GM12865 (cell line): Measurements from ENCODE around the gene NUDCD2.

ENCODE experiments used
- DNase-seq: peaks from one replicate; pipeline ENCODE4 v3.0.0; 2010; ENCODE audit warnings: low read depth
- H3K4me3 ChIP-seq: 2 replicates; pipeline ENCODE4 v1.5.1; 2011; ENCODE audit warnings: mild to moderate bottlenecking, low read depth, low read length, control low read depth
- TF ChIP-seq, protein P1 (sequence below): IDR thresholded peaks from 2 replicates; pipeline ENCODE4 v1.5.1; 2011; ENCODE audit warnings: low read length, control low read depth, low read depth, inconsistent platforms; ENCODE audit not compliant: insufficient read depth; ENCODE audit errors: missing control alignments

Gene NUDCD2

DNA sequence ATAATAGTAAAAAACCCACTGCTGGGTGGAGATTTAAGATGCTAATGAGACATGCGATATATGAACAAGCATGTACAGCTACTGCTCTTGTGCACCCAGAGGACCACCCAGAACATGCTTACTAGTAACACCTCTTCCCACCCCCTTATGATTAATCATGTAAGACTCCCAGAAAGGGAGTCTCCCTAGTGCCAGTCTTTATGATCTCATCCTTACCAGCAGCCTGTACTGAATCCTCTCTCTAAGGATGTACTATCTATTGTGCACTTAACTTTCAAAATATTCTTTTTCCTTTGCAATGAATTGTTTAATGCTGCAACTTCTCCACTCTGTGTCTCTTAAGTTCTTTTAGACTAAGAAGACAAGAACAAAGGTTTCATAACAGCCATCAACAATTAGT is 36.4 kb upstream of the NUDCD2 start:
- TF ChIP-seq, protein P1, sequence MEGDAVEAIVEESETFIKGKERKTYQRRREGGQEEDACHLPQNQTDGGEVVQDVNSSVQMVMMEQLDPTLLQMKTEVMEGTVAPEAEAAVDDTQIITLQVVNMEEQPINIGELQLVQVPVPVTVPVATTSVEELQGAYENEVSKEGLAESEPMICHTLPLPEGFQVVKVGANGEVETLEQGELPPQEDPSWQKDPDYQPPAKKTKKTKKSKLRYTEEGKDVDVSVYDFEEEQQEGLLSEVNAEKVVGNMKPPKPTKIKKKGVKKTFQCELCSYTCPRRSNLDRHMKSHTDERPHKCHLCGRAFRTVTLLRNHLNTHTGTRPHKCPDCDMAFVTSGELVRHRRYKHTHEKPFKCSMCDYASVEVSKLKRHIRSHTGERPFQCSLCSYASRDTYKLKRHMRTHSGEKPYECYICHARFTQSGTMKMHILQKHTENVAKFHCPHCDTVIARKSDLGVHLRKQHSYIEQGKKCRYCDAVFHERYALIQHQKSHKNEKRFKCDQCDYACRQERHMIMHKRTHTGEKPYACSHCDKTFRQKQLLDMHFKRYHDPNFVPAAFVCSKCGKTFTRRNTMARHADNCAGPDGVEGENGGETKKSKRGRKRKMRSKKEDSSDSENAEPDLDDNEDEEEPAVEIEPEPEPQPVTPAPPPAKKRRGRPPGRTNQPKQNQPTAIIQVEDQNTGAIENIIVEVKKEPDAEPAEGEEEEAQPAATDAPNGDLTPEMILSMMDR = no peak
- H3K4me3 ChIP-seq = no peak overlapping the region
- DNase-seq = no peak

DNA sequence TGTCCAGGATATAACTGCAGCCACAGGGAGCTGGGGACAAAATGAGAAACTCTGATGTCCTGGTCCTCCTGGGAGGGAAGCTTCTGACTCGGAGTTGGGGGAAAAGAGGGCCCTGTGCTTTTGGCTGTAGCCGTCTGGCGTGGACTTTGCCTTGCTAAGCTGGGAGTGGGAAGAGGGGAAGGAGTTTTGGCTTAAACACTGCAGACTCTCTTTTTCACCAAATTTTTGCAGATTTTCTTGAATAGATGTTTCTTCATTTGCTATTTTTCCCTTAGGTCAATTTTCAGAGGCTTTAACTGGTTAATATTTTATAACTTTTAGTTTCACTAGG is 29.8 kb upstream of the NUDCD2 start:
- TF ChIP-seq, protein P1 = no peak
- DNase-seq = no peak
- H3K4me3 ChIP-seq = no peak overlapping the region

DNA sequence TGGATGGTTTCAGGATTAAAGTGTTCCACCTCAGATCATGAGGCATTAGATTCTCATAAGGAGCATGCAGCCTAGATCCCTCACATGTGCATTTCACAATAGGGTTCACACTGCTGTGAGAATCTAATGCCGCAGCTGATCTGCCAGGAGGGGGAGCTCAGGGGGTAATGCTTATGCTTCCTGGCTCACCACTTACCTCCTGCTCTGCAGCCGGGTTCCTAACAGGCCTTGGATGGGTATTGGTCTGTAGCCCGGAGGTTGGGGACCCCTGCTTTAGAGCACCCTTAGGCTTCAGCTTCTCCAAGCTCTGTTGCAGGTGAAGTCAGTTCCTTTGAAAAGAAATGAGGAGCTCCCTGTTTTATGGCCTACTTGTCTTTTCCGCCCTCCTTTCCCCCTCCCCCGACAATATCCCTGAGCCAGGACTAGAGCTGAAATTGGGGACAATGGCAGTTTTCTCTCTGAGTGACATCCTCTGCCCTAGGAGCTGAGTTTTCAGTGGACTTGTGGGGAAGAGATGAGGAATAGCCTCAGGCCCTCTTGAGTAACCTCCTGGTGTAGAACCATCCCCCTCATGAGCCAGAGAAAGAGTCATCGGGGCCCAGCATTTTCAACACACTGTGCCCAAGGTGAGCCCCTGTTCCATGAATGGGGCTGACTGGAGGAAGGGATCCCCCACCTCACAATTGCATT is 29.3 kb upstream of the NUDCD2 start:
- no peak overlapping the region for H3K4me3 ChIP-seq
- DNase-seq = no peak
- TF ChIP-seq, protein P1 = no peak

DNA sequence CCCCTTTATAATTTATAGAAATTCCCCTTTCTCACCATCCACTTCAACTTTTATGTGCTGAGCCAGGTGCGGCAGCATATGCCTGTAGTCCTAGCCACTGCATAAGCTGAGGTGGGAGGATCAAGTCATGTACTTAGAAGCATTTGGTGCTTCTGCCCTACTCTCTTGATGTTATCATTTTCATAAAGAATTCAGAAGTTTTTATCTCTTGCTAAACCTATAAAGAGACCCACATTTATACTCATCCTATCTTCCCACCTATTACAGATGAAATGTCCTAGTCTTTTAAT is 19.0 kb upstream of the NUDCD2 start:
- no peak overlapping the region for H3K4me3 ChIP-seq
- DNase-seq = no peak
- TF ChIP-seq, protein P1 = no peak

DNA sequence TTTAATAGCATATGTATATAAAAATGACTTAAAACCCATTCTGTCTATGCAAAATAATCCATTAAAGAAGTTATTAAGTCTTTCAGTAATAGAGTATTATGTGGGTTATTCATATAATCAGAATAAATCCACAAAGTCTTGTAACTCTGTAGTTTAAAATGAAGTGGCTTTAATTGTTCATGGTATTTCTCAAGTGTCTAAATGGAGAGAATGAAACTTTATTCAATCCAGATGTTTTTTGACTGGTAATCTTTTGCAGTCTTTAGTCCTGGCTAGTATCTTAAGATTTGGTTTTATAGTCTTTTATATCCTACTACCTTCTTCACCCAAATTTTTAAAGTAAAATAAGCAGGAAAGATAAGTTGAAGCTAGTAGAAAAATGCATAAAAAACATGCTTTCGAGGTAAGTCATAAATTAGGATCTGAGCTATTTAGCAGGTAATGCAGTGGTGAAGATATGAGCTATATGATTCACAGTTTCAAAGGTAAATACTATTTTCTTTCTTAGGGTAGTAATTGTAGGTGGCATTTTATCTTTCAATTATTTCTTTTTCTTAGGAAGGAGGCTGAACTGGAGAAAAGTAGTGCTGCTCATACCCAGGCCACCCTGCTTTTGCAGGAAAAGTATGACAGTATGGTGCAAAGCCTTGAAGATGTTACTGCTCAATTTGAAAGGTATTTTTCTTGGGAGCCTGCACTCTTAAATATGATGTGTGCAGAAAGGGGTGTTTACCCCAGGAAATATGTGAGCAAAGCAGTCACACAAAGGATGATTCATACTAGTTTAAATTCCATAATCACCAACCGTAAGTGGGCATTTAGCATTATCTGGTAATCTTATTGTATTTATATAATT is 18.5 kb upstream of the NUDCD2 start:
- no peak overlapping the region for H3K4me3 ChIP-seq
- TF ChIP-seq, protein P1 = no peak
- no peak for DNase-seq

DNA sequence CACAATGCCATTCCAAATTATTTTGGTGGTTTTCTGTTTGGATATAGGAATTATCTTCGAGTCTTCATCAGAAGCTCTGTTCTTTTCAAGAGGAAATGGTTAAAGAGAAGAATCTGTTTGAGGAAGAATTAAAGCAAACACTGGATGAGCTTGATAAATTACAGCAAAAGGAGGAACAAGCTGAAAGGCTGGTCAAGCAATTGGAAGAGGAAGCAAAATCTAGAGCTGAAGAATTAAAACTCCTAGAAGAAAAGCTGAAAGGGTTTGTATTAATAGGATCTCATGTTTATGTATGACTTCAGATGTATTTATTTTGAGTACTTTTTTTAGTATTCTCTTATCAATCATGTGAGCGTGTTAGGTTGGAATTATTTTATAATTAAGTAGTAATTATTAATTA is 15.5 kb upstream of the NUDCD2 start:
- no peak for DNase-seq

More for the DNA sequence above, 15.5 kb upstream of the NUDCD2 start:
- H3K4me3 ChIP-seq = no peak overlapping the region
- TF ChIP-seq, protein P1 = no peak
